GM23338 (cell line): ENCODE results near the gene ZNF391. TPM values are rescaled to one million over a fixed set of nuclear protein-coding genes. Genes with fewer than 3 reads are reported as not detected.

Experiments used
- ATAC-seq: fragments of 200-7000 bp; cut with Tn5 transposase; 3 replicates; pipeline ENCODE4 v1.9.1; 2020
- DNase-seq: peaks from one replicate; pipeline ENCODE4 v3.0.0-alpha.2; 2015; ENCODE audit warnings: low spot score
- H2AFZ ChIP-seq: fragments of 200-600 bp; sonication (generic); 2 replicates; pipeline ENCODE4 v1.8.0; 2016; ENCODE audit warnings: antibody characterized with exemption, mild to moderate bottlenecking, moderate library complexity
- H3F3A ChIP-seq: fragments of 200-600 bp; sonication (generic); replicated peaks from 2 replicates; pipeline ENCODE4 v1.8.0; 2017; ENCODE audit warnings: antibody characterized with exemption, mixed run types, low read depth
- H3K27ac ChIP-seq: fragments of 200-600 bp; sonication (generic); 2 replicates; pipeline ENCODE4 v1.6.1; 2016; ENCODE audit warnings: low read depth
- H3K27me3 ChIP-seq: fragments of 200-600 bp; sonication (generic); 2 replicates; pipeline ENCODE4 v1.8.0; 2016; ENCODE audit warnings: mild to moderate bottlenecking, mixed run types, moderate library complexity; ENCODE audit not compliant: insufficient read depth
- H3K36me3 ChIP-seq: fragments of 200-600 bp; sonication (generic); 2 replicates; pipeline ENCODE4 v1.8.0; 2016; ENCODE audit warnings: mild to moderate bottlenecking; ENCODE audit not compliant: insufficient read depth
- H3K4me1 ChIP-seq: fragments of 200-600 bp; sonication (generic); 2 replicates; pipeline ENCODE4 v1.8.0; 2016; ENCODE audit warnings: mild to moderate bottlenecking, moderate library complexity; ENCODE audit not compliant: insufficient read depth
- H3K4me2 ChIP-seq: fragments of 200-600 bp; sonication (generic); 2 replicates; pipeline ENCODE4 v1.7.1; 2017; ENCODE audit warnings: mixed run types
- H3K4me3 ChIP-seq: fragments of 200-600 bp; sonication (generic); 2 replicates; pipeline ENCODE4 v1.6.1; 2016; ENCODE audit warnings: mixed run types
- H3K79me2 ChIP-seq: fragments of 200-600 bp; sonication (generic); replicated peaks from 2 replicates; pipeline ENCODE4 v1.8.0; 2017; ENCODE audit warnings: mild to moderate bottlenecking; ENCODE audit not compliant: insufficient read depth
- H3K9me2 ChIP-seq: fragments of 200-600 bp; sonication (generic); 2 replicates; pipeline ENCODE4 v1.8.0; 2017; ENCODE audit not compliant: insufficient read depth
- H4K20me1 ChIP-seq: fragments of 200-600 bp; sonication (generic); replicated peaks from 2 replicates; pipeline ENCODE4 v1.8.0; 2017; ENCODE audit warnings: mild to moderate bottlenecking; ENCODE audit not compliant: insufficient read depth
- H3K27ac Mint-ChIP-seq: 2 replicates; pipeline ENCODE4 v1.8.0; 2020; ENCODE audit warnings: inconsistent platforms, mild to moderate bottlenecking, moderate library complexity, mixed read lengths
- H3K27me3 Mint-ChIP-seq: 3 replicates; pipeline ENCODE4 v1.8.0; 2022; ENCODE audit warnings: low read depth, mild to moderate bottlenecking, moderate library complexity, mixed read lengths, inconsistent platforms; ENCODE audit not compliant: insufficient read depth, poor library complexity
- H3K36me3 Mint-ChIP-seq: 3 replicates; pipeline ENCODE4 v1.8.0; 2021; ENCODE audit warnings: low read depth, mild to moderate bottlenecking, inconsistent platforms, moderate library complexity, mixed read lengths
- H3K4me1 Mint-ChIP-seq: 3 replicates; pipeline ENCODE4 v1.8.0; 2020; ENCODE audit warnings: mild to moderate bottlenecking, inconsistent platforms, mixed read lengths
- H3K4me3 Mint-ChIP-seq: 3 replicates; pipeline ENCODE4 v1.8.0; 2021; ENCODE audit warnings: moderate library complexity, mild to moderate bottlenecking, inconsistent platforms, mixed read lengths
- H3K9me3 Mint-ChIP-seq: 3 replicates; pipeline ENCODE4 v1.8.0; 2020; ENCODE audit warnings: moderate library complexity, mild to moderate bottlenecking, inconsistent platforms, mixed read lengths
- CREB1 ChIP-seq: fragments of 250-450 bp; sonication (Bioruptor Pico); IDR thresholded peaks from 2 replicates; pipeline ENCODE4 v1.5.0; 2020; ENCODE audit warnings: low read depth, mild to moderate bottlenecking, moderate library complexity
- EZH2 ChIP-seq: fragments of 200-600 bp; sonication (generic); IDR thresholded peaks from one replicate; pipeline ENCODE4 v1.8.0; 2017; ENCODE audit warnings: antibody characterized with exemption, mild to moderate bottlenecking, low read depth; ENCODE audit not compliant: unreplicated experiment
- JUNB ChIP-seq: IDR thresholded peaks from one replicate; pipeline ENCODE4 v1.6.1; 2016; ENCODE audit warnings: antibody characterized with exemption; ENCODE audit not compliant: unreplicated experiment
- POLR2AphosphoS5 ChIP-seq: IDR thresholded peaks from 2 replicates; pipeline ENCODE4 v1.6.1; 2016; ENCODE audit warnings: antibody characterized with exemption, low read depth
- STAT1 ChIP-seq: IDR thresholded peaks from one replicate; pipeline ENCODE4 v1.6.1; 2016; ENCODE audit warnings: antibody characterized with exemption; ENCODE audit not compliant: unreplicated experiment
- ZNF114 ChIP-seq: fragments of 250-450 bp; sonication (Bioruptor Pico); IDR thresholded peaks from 2 replicates; pipeline ENCODE4 v1.5.0; 2020; ENCODE audit warnings: mild to moderate bottlenecking, moderate library complexity
- ZNF331 ChIP-seq: fragments of 250-450 bp; sonication (Bioruptor Pico); IDR thresholded peaks from 2 replicates; pipeline ENCODE4 v1.5.0; 2020; ENCODE audit warnings: low read depth, mild to moderate bottlenecking, moderate library complexity
- polyA plus RNA-seq: library from polyadenylated mRNA; unstranded; fragments of >200 nt; fragmentation: Nextera tagmentation; extraction: Ambion mirVana; gene quantifications from 2 replicates; pipeline ENCODE4 v1.2.1, GENCODE V29; 2016
- total RNA-seq: library from RNA; depleted of rRNA; stranded (reverse); fragments of >200 nt; shearing (Covaris generic); gene quantifications from 2 replicates; pipeline ENCODE4 v1.2.3, GENCODE V29; 2014
- TF ChIP-seq, protein P1 (sequence below): fragments of 250-450 bp; sonication (Bioruptor Pico); IDR thresholded peaks from 2 replicates; pipeline ENCODE4 v1.5.0; 2020; ENCODE audit warnings: mild to moderate bottlenecking, moderate library complexity

ZNF391 gene
- total and polyA plus RNA-seq, 2 experiments from 2014 or later = 11.4 to 22.5 TPM

GRCh38 chr6:27414996-27415395 lies 26.4 kb downstream of the ZNF391 start:
- Mint-ChIP-seq H3K4me3 (no peak overlapping the region), H3K4me1 (no peaks in the 10 kb centered on the region), H3K36me3 (no peaks in the 10 kb centered on the region; the same call in 1 of the 3 replicates), H3K9me3 (peaks cover 17% of the 10 kb centered on the region; the same call in 2 of the 3 replicates), H3K27me3 (peaks cover 1% of the 10 kb centered on the region), H3K27ac (no peak overlapping the region)
- H3F3A ChIP-seq = no peaks in the 10 kb centered on the region
- H3K4me3 ChIP-seq = no peak overlapping the region
- no peaks in the 10 kb centered on the region for H3K27me3 ChIP-seq
- TF ChIP-seq EZH2 (no peak), JUNB (no peak), ZNF114 (CRISPR knock-in tag) (no peak)
- no peak overlapping the region for H3K4me2 ChIP-seq
- no peaks in the 10 kb centered on the region for H3K4me1 ChIP-seq
- no peak for DNase-seq
- H2AFZ ChIP-seq = no peak overlapping the region
- ATAC-seq = no peak
- peaks cover 11% of the 10 kb centered on the region for H3K9me2 ChIP-seq
- H4K20me1 ChIP-seq = no peaks in the 10 kb centered on the region
- no peaks in the 10 kb centered on the region for H3K36me3 ChIP-seq
- no peak overlapping the region for H3K27ac ChIP-seq
- no peaks in the 10 kb centered on the region for H3K79me2 ChIP-seq

GRCh38 chr6:27415898-27416297 lies 27.3 kb downstream of the ZNF391 start:
- H3K4me2 ChIP-seq = no peak overlapping the region
- H3K36me3 ChIP-seq = no peaks in the 10 kb centered on the region
- H3K27me3 ChIP-seq = no peaks in the 10 kb centered on the region
- H3K4me3 ChIP-seq = no peak overlapping the region
- Mint-ChIP-seq H3K9me3 (peaks cover 14% of the 10 kb centered on the region; the same call in 2 of the 3 replicates), H3K36me3 (no peaks in the 10 kb centered on the region; the same call in 1 of the 3 replicates), H3K4me1 (no peaks in the 10 kb centered on the region), H3K4me3 (no peak overlapping the region), H3K27me3 (peaks cover 1% of the 10 kb centered on the region), H3K27ac (no peak overlapping the region)
- no peak for ATAC-seq
- no peaks in the 10 kb centered on the region for H3F3A ChIP-seq
- H3K4me1 ChIP-seq = no peaks in the 10 kb centered on the region
- H4K20me1 ChIP-seq = no peaks in the 10 kb centered on the region
- DNase-seq = no peak
- H3K27ac ChIP-seq = no peak overlapping the region
- H3K79me2 ChIP-seq = no peaks in the 10 kb centered on the region
- peaks cover 11% of the 10 kb centered on the region for H3K9me2 ChIP-seq
- H2AFZ ChIP-seq = no peak overlapping the region
- TF ChIP-seq EZH2 (no peak), ZNF114 (CRISPR knock-in tag) (no peak), POLR2AphosphoS5 (no peak), ZNF331 (CRISPR knock-in tag) (no peak), JUNB (no peak), STAT1 (no peak), CREB1 (CRISPR knock-in tag) (no peak)
- TF ChIP-seq, protein P1, sequence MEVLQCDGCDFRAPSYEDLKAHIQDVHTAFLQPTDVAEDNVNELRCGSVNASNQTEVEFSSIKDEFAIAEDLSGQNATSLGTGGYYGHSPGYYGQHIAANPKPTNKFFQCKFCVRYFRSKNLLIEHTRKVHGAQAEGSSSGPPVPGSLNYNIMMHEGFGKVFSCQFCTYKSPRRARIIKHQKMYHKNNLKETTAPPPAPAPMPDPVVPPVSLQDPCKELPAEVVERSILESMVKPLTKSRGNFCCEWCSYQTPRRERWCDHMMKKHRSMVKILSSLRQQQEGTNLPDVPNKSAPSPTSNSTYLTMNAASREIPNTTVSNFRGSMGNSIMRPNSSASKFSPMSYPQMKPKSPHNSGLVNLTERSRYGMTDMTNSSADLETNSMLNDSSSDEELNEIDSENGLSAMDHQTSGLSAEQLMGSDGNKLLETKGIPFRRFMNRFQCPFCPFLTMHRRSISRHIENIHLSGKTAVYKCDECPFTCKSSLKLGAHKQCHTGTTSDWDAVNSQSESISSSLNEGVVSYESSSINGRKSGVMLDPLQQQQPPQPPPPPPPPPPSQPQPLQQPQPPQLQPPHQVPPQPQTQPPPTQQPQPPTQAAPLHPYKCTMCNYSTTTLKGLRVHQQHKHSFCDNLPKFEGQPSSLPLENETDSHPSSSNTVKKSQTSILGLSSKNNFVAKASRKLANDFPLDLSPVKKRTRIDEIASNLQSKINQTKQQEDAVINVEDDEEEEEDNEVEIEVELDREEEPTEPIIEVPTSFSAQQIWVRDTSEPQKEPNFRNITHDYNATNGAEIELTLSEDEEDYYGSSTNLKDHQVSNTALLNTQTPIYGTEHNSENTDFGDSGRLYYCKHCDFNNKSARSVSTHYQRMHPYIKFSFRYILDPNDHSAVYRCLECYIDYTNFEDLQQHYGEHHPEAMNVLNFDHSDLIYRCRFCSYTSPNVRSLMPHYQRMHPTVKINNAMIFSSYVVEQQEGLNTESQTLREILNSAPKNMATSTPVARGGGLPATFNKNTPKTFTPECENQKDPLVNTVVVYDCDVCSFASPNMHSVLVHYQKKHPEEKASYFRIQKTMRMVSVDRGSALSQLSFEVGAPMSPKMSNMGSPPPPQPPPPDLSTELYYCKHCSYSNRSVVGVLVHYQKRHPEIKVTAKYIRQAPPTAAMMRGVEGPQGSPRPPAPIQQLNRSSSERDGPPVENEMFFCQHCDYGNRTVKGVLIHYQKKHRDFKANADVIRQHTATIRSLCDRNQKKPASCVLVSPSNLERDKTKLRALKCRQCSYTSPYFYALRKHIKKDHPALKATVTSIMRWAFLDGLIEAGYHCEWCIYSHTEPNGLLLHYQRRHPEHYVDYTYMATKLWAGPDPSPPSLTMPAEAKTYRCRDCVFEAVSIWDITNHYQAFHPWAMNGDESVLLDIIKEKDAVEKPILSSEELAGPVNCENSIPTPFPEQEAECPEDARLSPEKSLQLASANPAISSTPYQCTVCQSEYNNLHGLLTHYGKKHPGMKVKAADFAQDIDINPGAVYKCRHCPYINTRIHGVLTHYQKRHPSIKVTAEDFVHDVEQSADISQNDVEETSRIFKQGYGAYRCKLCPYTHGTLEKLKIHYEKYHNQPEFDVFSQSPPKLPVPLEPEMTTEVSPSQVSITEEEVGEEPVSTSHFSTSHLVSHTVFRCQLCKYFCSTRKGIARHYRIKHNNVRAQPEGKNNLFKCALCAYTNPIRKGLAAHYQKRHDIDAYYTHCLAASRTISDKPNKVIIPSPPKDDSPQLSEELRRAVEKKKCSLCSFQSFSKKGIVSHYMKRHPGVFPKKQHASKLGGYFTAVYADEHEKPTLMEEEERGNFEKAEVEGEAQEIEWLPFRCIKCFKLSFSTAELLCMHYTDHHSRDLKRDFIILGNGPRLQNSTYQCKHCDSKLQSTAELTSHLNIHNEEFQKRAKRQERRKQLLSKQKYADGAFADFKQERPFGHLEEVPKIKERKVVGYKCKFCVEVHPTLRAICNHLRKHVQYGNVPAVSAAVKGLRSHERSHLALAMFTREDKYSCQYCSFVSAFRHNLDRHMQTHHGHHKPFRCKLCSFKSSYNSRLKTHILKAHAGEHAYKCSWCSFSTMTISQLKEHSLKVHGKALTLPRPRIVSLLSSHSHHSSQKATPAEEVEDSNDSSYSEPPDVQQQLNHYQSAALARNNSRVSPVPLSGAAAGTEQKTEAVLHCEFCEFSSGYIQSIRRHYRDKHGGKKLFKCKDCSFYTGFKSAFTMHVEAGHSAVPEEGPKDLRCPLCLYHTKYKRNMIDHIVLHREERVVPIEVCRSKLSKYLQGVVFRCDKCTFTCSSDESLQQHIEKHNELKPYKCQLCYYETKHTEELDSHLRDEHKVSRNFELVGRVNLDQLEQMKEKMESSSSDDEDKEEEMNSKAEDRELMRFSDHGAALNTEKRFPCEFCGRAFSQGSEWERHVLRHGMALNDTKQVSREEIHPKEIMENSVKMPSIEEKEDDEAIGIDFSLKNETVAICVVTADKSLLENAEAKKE (CRISPR knock-in tag) = no peak
